HG03095 (cell line): ENCODE measurements around the gene SOD1.
"Not testable (repeated sequence)": the region's sequence is repeated elsewhere in the genome, so short reads cannot be mapped to it uniquely, and the experiment has no call there.

Source experiments
- ATAC-seq: cut with Tn5 transposase; IDR thresholded peaks from one replicate; pipeline ENCODE4 v1.9.1; 2021; ENCODE audit warnings: moderate library complexity; ENCODE audit not compliant: unreplicated experiment

Gene SOD1

GRCh38 chr21:31659536-31660258, at the start of gene SOD1:
Gene SOD1 (plus strand): TSS chr21:31659693. CDS start chr21:31659770, 77 bp downstream.
- peak; percentile 97 for ATAC-seq

GRCh38 chr21:31611445-31611844, 48.0 kb upstream of the SOD1 start:
- ATAC-seq, result no peak

- no peak for ATAC-seq
These were observed 46.4 kb upstream of the SOD1 start for GRCh38 chr21:31612894-31613785.

DNA sequence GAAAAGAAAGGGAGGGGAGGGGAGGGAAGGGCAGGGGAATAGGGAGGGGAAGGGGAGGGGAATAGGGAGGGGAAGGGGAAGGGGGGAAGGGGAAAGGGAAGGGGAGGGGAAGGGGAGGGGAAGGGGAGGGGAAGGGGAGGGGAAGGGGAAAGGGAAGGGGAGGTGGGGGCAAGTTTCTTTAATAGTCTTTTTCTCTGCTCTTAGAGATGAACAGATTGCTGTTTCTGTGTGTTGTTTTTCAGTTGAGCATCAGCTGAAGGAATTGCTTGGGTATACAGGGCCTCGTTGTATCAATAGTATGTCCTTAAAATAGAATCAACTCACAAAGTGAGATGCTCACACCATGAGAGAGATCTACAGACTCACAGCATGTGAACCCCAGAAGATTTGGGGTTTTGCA, 44.8 kb upstream of the SOD1 start:
- no peak for ATAC-seq

- ATAC-seq, result no peak
These were observed 43.3 kb upstream of the SOD1 start for GRCh38 chr21:31616216-31616615.

- ATAC-seq, result no peak
These were observed 40.6 kb upstream of the SOD1 start for GRCh38 chr21:31618696-31619430.

- ATAC-seq, result no peak
These were observed 37.1 kb upstream of the SOD1 start for GRCh38 chr21:31622397-31622796.

GRCh38 chr21:31623664-31624063, 35.8 kb upstream of the SOD1 start:
- ATAC-seq, result no peak

GRCh38 chr21:31624181-31624580, 35.3 kb upstream of the SOD1 start:
- ATAC-seq, result no peak

- no peak for ATAC-seq
These were observed 34.5 kb upstream of the SOD1 start for GRCh38 chr21:31624961-31625491.

GRCh38 chr21:31629972-31630711, 29.4 kb upstream of the SOD1 start:
- no peak for ATAC-seq

DNA sequence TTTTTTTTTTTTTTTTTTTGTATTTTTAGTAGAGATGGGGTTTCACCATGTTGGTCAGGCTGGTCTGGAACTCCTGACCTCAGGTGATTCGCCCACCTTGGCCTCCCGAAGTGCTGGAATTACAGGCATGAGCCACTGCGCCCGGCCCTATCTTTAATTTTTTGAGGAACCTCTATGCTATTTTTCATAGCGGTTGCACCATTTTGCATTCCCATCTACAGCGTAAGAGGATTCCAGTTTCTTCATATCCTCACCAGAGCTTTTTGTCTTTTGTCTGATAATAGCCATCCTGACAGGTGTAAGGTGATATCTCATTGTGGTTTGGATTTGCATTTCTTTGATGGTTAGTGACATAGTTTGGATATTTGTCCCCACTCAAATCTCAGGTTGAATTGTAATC, 27.6 kb upstream of the SOD1 start:
- ATAC-seq, result not testable (repeated sequence)

GRCh38 chr21:31634993-31635392, 24.5 kb upstream of the SOD1 start:
- no peak for ATAC-seq

DNA sequence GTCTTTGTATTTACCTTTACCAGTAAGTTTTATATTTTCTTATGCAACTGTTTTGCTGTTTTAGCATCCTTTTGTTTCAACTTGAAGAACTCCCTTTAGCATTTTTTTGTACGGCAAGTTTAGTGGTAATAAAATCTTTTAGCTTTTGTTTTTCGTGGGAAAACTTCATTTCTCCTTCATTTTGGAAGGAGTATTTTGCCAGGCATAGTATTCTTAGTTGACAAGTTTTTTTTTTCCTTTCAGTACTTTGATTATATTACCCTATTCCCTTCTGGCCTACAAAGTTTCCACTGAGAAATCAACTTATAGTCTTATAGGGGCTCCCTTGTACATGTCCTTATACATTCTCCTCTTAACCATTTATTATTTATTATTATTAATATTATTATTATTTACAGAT, 22.6 kb upstream of the SOD1 start:
- no peak for ATAC-seq

- ATAC-seq, result no peak
These were observed 18.0 kb upstream of the SOD1 start for GRCh38 chr21:31641416-31641922.

GRCh38 chr21:31644643-31645042, 14.8 kb upstream of the SOD1 start:
- ATAC-seq, result no peak

- ATAC-seq, result no peak
These were observed 11.8 kb upstream of the SOD1 start for GRCh38 chr21:31647650-31648049.

DNA sequence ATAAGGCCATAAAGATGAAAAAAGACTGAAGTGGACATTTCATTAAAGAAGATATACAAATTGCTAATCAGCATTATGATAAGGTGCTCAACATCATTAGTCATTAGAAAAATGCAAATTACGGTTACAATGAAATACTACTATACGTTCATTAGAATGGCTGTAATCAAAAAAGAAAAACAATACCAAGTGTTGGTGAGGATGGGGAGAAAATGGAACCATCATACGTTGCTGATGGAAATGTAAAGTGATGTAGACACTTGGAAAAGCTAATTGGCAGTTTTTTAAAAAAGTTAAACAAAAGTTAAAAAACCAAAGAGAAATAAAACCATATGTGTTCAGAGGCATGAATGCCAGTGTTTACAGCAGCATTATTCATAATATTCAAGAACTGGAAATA, 8.6 kb upstream of the SOD1 start:
- no peak for ATAC-seq

DNA sequence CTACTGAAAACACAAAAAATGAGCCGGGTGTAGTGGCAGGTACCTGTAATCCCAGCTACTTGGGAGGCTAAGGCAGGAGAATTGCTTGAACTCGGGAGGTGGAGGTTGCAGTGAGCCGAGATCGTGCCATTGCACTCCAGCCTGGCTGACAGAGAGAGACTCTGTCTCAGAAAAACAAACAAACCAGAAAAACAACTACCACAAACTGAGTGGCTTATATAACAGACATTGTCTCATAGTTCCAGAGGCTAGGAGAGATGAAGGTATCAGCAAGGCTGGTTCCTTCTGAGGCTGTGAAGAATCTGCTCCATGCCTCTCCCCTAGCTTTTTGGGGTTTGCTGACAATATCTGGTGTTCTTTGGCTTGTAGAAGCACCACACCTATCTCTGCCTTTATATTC, 8.0 kb upstream of the SOD1 start:
- ATAC-seq, result not testable (repeated sequence)

- ATAC-seq, result no peak
These were observed 5.2 kb upstream of the SOD1 start for GRCh38 chr21:31654340-31654739.
